Progenitor cell of endocrine pancreas (in vitro differentiated cells): Measurements from ENCODE around the gene FGFBP3. TPM values are rescaled to one million over a fixed set of nuclear protein-coding genes. Genes with fewer than 3 reads are reported as not detected.

Experiments used
- DNase-seq: peaks from one replicate; pipeline ENCODE4 v3.0.0; 2021; ENCODE audit warnings: low spot score; ENCODE audit not compliant: unreplicated experiment
- H3K27ac Mint-ChIP-seq: 2 replicates; pipeline ENCODE4 v1.8.0; 2021; ENCODE audit warnings: mild to moderate bottlenecking, moderate library complexity, mixed read lengths
- H3K27me3 Mint-ChIP-seq: 2 replicates; pipeline ENCODE4 v1.8.0; 2021; ENCODE audit warnings: mixed read lengths
- H3K36me3 Mint-ChIP-seq: 2 replicates; pipeline ENCODE4 v1.8.0; 2022; ENCODE audit warnings: mixed read lengths; ENCODE audit not compliant: insufficient read depth
- H3K4me1 Mint-ChIP-seq: 2 replicates; pipeline ENCODE4 v1.8.0; 2021; ENCODE audit warnings: low read depth, mixed read lengths
- H3K4me3 Mint-ChIP-seq: 2 replicates; pipeline ENCODE4 v1.8.0; 2021; ENCODE audit warnings: low read depth, mild to moderate bottlenecking, moderate library complexity, mixed read lengths
- H3K9me3 Mint-ChIP-seq: 2 replicates; pipeline ENCODE4 v1.8.0; 2021; ENCODE audit warnings: low read depth, mixed read lengths
- total RNA-seq: library from RNA; stranded (reverse); gene quantifications from 2 replicates; pipeline ENCODE4 v1.2.1, GENCODE V29; 2021
- TF ChIP-seq, protein P1 (sequence below): fragments of 200-600 bp; sonication (generic); IDR thresholded peaks from one replicate; pipeline ENCODE4 v1.5.0; 2021; ENCODE audit warnings: antibody characterized with exemption, mild to moderate bottlenecking; ENCODE audit not compliant: unreplicated experiment

Gene FGFBP3
- total RNA-seq, 1 donor from 2014 or later: 5.9 TPM

- no peaks in the 10 kb centered on the region for H3K4me1 Mint-ChIP-seq
- H3K9me3 Mint-ChIP-seq: no peaks in the 10 kb centered on the region
- peaks cover 14% of the 10 kb centered on the region for H3K36me3 Mint-ChIP-seq
- no peak overlapping the region for H3K27ac Mint-ChIP-seq
- DNase-seq: no peak
- TF ChIP-seq, protein P1, sequence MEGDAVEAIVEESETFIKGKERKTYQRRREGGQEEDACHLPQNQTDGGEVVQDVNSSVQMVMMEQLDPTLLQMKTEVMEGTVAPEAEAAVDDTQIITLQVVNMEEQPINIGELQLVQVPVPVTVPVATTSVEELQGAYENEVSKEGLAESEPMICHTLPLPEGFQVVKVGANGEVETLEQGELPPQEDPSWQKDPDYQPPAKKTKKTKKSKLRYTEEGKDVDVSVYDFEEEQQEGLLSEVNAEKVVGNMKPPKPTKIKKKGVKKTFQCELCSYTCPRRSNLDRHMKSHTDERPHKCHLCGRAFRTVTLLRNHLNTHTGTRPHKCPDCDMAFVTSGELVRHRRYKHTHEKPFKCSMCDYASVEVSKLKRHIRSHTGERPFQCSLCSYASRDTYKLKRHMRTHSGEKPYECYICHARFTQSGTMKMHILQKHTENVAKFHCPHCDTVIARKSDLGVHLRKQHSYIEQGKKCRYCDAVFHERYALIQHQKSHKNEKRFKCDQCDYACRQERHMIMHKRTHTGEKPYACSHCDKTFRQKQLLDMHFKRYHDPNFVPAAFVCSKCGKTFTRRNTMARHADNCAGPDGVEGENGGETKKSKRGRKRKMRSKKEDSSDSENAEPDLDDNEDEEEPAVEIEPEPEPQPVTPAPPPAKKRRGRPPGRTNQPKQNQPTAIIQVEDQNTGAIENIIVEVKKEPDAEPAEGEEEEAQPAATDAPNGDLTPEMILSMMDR: no peak
- no peak overlapping the region for H3K4me3 Mint-ChIP-seq
- H3K27me3 Mint-ChIP-seq: no peaks in the 10 kb centered on the region
These were observed 44.5 kb downstream of the FGFBP3 start for GRCh38 chr10:91864744-91865143.

GRCh38 chr10:91864099-91864498 is 45.2 kb downstream of the FGFBP3 start:
- TF ChIP-seq, protein P1: no peak
- H3K27ac Mint-ChIP-seq: no peak overlapping the region
- DNase-seq: no peak
- no peaks in the 10 kb centered on the region for H3K27me3 Mint-ChIP-seq
- no peak overlapping the region for H3K4me3 Mint-ChIP-seq
- H3K9me3 Mint-ChIP-seq: no peaks in the 10 kb centered on the region
- H3K4me1 Mint-ChIP-seq: no peaks in the 10 kb centered on the region
- peaks cover 14% of the 10 kb centered on the region for H3K36me3 Mint-ChIP-seq

DNA sequence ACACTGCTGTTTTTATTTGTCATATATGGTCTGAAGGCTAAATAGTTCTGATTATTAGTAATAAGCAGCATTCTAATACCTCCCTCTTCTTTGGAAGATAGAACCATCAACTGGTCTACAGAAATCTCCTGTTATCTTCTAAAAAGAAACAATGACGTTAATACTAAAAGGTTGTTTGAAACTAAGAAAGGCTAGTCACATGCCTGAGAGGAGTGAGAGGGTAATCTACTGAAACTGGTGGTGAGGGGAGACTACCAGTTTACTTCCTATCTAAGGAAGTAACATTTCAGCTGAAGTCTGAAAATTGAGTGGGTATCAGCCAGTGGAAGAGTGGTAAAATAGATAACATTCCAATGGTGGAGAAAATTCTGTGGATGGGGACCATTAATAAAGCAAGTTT is 48.4 kb downstream of the FGFBP3 start:
- no peak for DNase-seq
- Mint-ChIP-seq H3K36me3 (peaks cover 24% of the 10 kb centered on the region), H3K4me1 (no peaks in the 10 kb centered on the region), H3K27me3 (no peaks in the 10 kb centered on the region), H3K27ac (peak overlapping the region; percentile 14), H3K9me3 (no peaks in the 10 kb centered on the region), H3K4me3 (no peak overlapping the region)
- TF ChIP-seq, protein P1: no peak

DNA sequence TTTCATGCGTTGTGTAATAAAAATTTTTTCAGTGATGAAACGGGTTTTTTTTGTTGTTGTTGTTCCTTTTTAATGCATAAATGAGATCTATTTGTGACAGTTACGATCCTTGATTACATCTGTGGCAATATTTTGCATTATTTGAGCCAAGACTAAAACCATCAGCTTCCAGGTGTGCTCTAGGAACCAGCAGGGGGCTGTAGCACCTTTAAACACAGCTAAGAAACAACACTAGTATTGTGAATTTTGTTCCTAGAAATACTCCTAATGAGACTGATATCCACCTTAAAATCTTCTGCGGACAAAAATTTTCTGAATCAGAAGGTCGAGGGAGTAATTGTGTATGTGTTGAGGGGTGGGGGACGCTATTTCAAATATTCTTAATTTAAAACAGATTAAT is 52.6 kb downstream of the FGFBP3 start:
- peak overlapping the region; percentile 76 for H3K27ac Mint-ChIP-seq
- peaks cover 22% of the 10 kb centered on the region for H3K36me3 Mint-ChIP-seq
- no peaks in the 10 kb centered on the region for H3K9me3 Mint-ChIP-seq
- no peak overlapping the region for H3K4me3 Mint-ChIP-seq
- no peaks in the 10 kb centered on the region for H3K27me3 Mint-ChIP-seq
- TF ChIP-seq, protein P1: peak; percentile 69
- H3K4me1 Mint-ChIP-seq: no peaks in the 10 kb centered on the region
- no peak for DNase-seq

Other genes with a start within 250 kb of the FGFBP3 start
- 52.8 and 53.2 TPM in 2 replicates for gene TNKS2, start 111.1 kb downstream of the FGFBP3 start, total RNA-seq
- 38.0 and 40.4 TPM in 2 replicates for gene BTAF1, start 14.3 kb upstream of the FGFBP3 start, total RNA-seq